GM12878 (cell line): ENCODE measurements around the gene LSP1. TPM values are rescaled to one million over a fixed set of nuclear protein-coding genes. Genes with fewer than 3 reads are reported as not detected.
A peak's percentile ranks its signal among the peaks of the same experiment; 100 is the strongest.

ENCODE experiments used
- HDAC6 ChIP-seq: fragments of 200-600 bp; sonication (generic); IDR thresholded peaks from one replicate; pipeline ENCODE4 v1.8.0; 2017; ENCODE audit warnings: antibody characterized with exemption; ENCODE audit not compliant: unreplicated experiment
- MXI1 ChIP-seq: fragments of 150-350 bp; IDR thresholded peaks from 2 replicates; pipeline ENCODE4 v1.6.1; 2011; ENCODE audit warnings: low read depth, mild to moderate bottlenecking, inconsistent platforms, low read length, improper control_type of control experiment
- NFYB ChIP-seq: IDR thresholded peaks from 2 replicates; pipeline ENCODE4 v1.6.1; 2011; ENCODE audit warnings: low read depth, mild to moderate bottlenecking, low read length, improper control_type of control experiment, moderate library complexity; ENCODE audit not compliant: insufficient read depth
- POLR2A ChIP-seq: IDR thresholded peaks from 2 replicates; pipeline ENCODE4 v1.6.1; 2011; ENCODE audit warnings: low read depth, mild to moderate bottlenecking, low read length
- RAD51 ChIP-seq: fragments of 450-650 bp; IDR thresholded peaks from 2 replicates; pipeline ENCODE4 v1.6.1; 2016; ENCODE audit warnings: moderate library complexity, mild to moderate bottlenecking, inconsistent platforms
- RFX5 ChIP-seq: IDR thresholded peaks from 2 replicates; pipeline ENCODE4 v1.6.1; 2011; ENCODE audit warnings: low read depth, low read length, improper control_type of control experiment
- SKIL ChIP-seq: fragments of 450-650 bp; IDR thresholded peaks from 2 replicates; pipeline ENCODE4 v1.6.1; 2017; ENCODE audit warnings: mild to moderate bottlenecking, low read depth, inconsistent platforms; ENCODE audit not compliant: poor library complexity, severe bottlenecking
- SMAD5 ChIP-seq: IDR thresholded peaks from 2 replicates; pipeline ENCODE4 v1.6.1; 2016; ENCODE audit warnings: antibody characterized with exemption, low read depth
- SREBF1 ChIP-seq: IDR thresholded peaks from 2 replicates; pipeline ENCODE4 v1.6.1; 2012; ENCODE audit warnings: mild to moderate bottlenecking, low read length
- STAT1 ChIP-seq: fragments of 450-650 bp; conservative IDR thresholded peaks from 2 replicates; pipeline ENCODE4 v1.6.1; 2014; ENCODE audit warnings: antibody characterized with exemption, mild to moderate bottlenecking
- TAF1 ChIP-seq: IDR thresholded peaks from 2 replicates; pipeline ENCODE4 v1.6.1; 2011; ENCODE audit warnings: mild to moderate bottlenecking, low read depth, low read length, borderline replicate concordance
- TCF12 ChIP-seq: IDR thresholded peaks from 2 replicates; pipeline ENCODE4 v1.6.1; 2011; ENCODE audit warnings: low read depth, mild to moderate bottlenecking, low read length
- polyA plus RNA-seq, 11 experiments: library from polyadenylated mRNA; depleted of rRNA in 4 of 11; unstranded in 6 of 11; stranded (reverse) in 5 of 11; fragments of >200 nt; fragmentation: Nextera tagmentation in 4 of 11; fragmentation: Illumina TruSeq in 1 of 11; extraction: Ambion mirVana in 4 of 11; extraction: Trizol in 1 of 11; gene quantifications; 1 replicate in 1 of 11; 2 replicates in 10 of 11; pipeline versions ENCODE4 v1.2.1 to v1.2.3, GENCODE V29; 2011 to 2016; ENCODE audit warnings: inconsistent platforms in 2 of 11, missing spikeins in 2 of 11, low read depth in 1 of 11
- total RNA-seq, 4 experiments: library from RNA; depleted of rRNA in 3 of 4; stranded (reverse); fragments of >200 nt in 3 of 4; fragmentation: Illumina TruSeq in 1 of 4; extraction: Trizol in 1 of 4; gene quantifications; 2 replicates each; pipeline versions ENCODE4 v1.2.1 to v1.2.3, GENCODE V29; 2013 to 2021
- TF ChIP-seq, protein P1 (sequence below): IDR thresholded peaks from 2 replicates; pipeline ENCODE4 v1.6.1; 2011; ENCODE audit warnings: borderline replicate concordance, low read depth, mild to moderate bottlenecking, moderate library complexity, low read length; ENCODE audit not compliant: insufficient read depth, poor library complexity, severe bottlenecking
- TF ChIP-seq, protein P2 (sequence below): IDR thresholded peaks from 2 replicates; pipeline ENCODE4 v1.6.1; 2011; ENCODE audit warnings: low read depth, mild to moderate bottlenecking, low read length, moderate library complexity, borderline replicate concordance; ENCODE audit errors: extremely low read depth
- TF ChIP-seq, protein P3 (sequence below): IDR thresholded peaks from 2 replicates; pipeline ENCODE4 v1.6.1; 2011; ENCODE audit warnings: borderline replicate concordance, low read depth, mild to moderate bottlenecking, moderate library complexity, mixed read lengths, low read length; ENCODE audit not compliant: insufficient read depth; ENCODE audit errors: extremely low read length

LSP1 gene
- total and polyA plus RNA-seq, 10 of the 15 experiments (the other 5 are each of a cell fraction or from before 2014, with no cell fraction given): 19.2 to 488 (median 369) TPM

GRCh38 chr11:1853376-1854131 lies 670 bp downstream of the LSP1 start (continued):
- TF ChIP-seq SKIL: no peak
- no peak for TF ChIP-seq RFX5
- TF ChIP-seq HDAC6: no peak
- TF ChIP-seq, protein P1, sequence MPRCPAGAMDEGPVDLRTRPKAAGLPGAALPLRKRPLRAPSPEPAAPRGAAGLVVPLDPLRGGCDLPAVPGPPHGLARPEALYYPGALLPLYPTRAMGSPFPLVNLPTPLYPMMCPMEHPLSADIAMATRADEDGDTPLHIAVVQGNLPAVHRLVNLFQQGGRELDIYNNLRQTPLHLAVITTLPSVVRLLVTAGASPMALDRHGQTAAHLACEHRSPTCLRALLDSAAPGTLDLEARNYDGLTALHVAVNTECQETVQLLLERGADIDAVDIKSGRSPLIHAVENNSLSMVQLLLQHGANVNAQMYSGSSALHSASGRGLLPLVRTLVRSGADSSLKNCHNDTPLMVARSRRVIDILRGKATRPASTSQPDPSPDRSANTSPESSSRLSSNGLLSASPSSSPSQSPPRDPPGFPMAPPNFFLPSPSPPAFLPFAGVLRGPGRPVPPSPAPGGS: no peak
- 0 out of 2 replicates have a peak, but pooled peaks have one; percentile 17 for TF ChIP-seq TAF1
- TF ChIP-seq NFYB: no peak
- TF ChIP-seq, protein P2, sequence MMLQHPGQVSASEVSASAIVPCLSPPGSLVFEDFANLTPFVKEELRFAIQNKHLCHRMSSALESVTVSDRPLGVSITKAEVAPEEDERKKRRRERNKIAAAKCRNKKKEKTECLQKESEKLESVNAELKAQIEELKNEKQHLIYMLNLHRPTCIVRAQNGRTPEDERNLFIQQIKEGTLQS: no peak
- TF ChIP-seq SREBF1: no peak
- TF ChIP-seq SMAD5: no peak
- TF ChIP-seq MXI1: peak; percentile 35; the same call in 1 of the 2 replicates
- TF ChIP-seq STAT1: no peak
- 0 out of 2 replicates have a peak, but pooled peaks have one; percentile 9 for TF ChIP-seq TCF12
- no peak for TF ChIP-seq RAD51
- no peak for TF ChIP-seq POLR2A
- TF ChIP-seq, protein P3, sequence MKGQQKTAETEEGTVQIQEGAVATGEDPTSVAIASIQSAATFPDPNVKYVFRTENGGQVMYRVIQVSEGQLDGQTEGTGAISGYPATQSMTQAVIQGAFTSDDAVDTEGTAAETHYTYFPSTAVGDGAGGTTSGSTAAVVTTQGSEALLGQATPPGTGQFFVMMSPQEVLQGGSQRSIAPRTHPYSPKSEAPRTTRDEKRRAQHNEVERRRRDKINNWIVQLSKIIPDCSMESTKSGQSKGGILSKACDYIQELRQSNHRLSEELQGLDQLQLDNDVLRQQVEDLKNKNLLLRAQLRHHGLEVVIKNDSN: no peak
